ENCODE data around the gene LNP1. TPM values are rescaled to one million over a fixed set of nuclear protein-coding genes. Genes with fewer than 3 reads are reported as not detected.

The LNP1 gene
- total and polyA plus RNA-seq, 2 of the 8 experiments (the other 6 are each of a cell fraction or from before 2014, with no cell fraction given): 6.6 to 8.7 TPM

DNA sequence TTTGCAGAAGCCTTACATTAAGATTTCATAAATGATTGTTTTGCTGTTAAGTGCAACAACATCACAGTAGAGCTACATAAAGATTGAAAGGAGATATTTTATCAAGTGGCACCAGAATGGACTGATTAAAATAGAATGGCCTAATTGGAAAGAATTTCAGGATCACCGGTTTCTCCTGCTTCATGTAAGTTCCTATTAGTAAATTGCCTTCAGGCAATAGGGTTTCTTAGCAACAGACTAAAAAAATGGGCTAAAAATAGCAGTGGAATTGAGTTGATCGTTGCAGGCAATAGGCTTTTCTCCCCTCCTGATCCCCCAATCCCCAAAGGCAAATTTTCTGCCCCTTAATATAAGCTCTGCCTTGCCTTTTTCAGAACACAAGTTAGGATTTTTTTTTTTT, 917 bp downstream of the LNP1 start:
- Histone ChIP-seq H2BK20ac (ENCODE audit: low read length) (no peak overlapping the region), H3K9me3 (ENCODE audit: insufficient read depth in 2 of 2, low read depth in 1 of 2, low read length in 1 of 2) (no peaks in the 10 kb centered on the region), H2AFZ (ENCODE audit: low read length) (no peak overlapping the region), H3K18ac (ENCODE audit: extremely low read depth, low read length) (no peak overlapping the region), H2BK120ac (replicated peaks; ENCODE audit: low read depth, low read length) (no peak overlapping the region), H3K36me3 (ENCODE audit: control insufficient read depth in 2 of 4, insufficient read depth in 4 of 4, low read length in 3 of 4) (no peaks in the 10 kb centered on the region; a peak in 1 of 8 replicates), H2BK5ac (ENCODE audit: low read depth, low read length) (no peak overlapping the region), H2AK5ac (ENCODE audit: low read depth, low read length) (no peak overlapping the region), H4K20me1 (replicated peaks in 1 of 2; ENCODE audit: control insufficient read depth in 1 of 2, insufficient read depth in 2 of 2, low read length in 2 of 2) (peaks cover 12% of the 10 kb centered on the region in 2 experiments), H3K79me2 (ENCODE audit: control insufficient read depth in 1 of 2, insufficient read depth in 2 of 2, low read length in 2 of 2) (peaks cover 17 to 77% of the 10 kb centered on the region in 2 experiments), H3K56ac (replicated peaks; ENCODE audit: insufficient read length, low read depth, low read length) (no peak overlapping the region), H4K8ac (ENCODE audit: extremely low read depth, insufficient read depth, low read length) (no peak overlapping the region), H3K4me1 (replicated peaks in 1 of 4; ENCODE audit: control insufficient read depth in 3 of 4, insufficient read depth in 4 of 4, low read length in 3 of 4) (peaks cover 0 to 3% (median under 1%) of the 10 kb centered on the region in 4 experiments; a peak in 2 of 7 replicates), H3K4me3 (ENCODE audit: extremely low read depth in 1 of 4, insufficient read depth in 2 of 4, low read depth in 3 of 4, low read length in 4 of 4) (peak overlapping the region; percentile 59 to 96 (median 84)), H3K9ac (replicated peaks in 1 of 4; ENCODE audit: extremely low read depth in 1 of 4, low read depth in 3 of 4, low read length in 3 of 4) (peak overlapping the region; percentile 57 to 95 (median 81)), H3K27ac (ENCODE audit: low read depth, low read length) (no peak overlapping the region), H3K79me1 (ENCODE audit: low read depth, low read length) (no peaks in the 10 kb centered on the region), H2BK15ac (ENCODE audit: low read length) (no peak overlapping the region), H4K5ac (ENCODE audit: insufficient read length, low read depth, low read length) (no peak overlapping the region), H4K91ac (replicated peaks; ENCODE audit: insufficient read length, low read length) (no peak overlapping the region), H3K4me2 (ENCODE audit: insufficient read depth in 1 of 2, low read depth in 2 of 2, low read length in 2 of 2) (peak overlapping the region; percentile 91 to 92), H3K23ac (ENCODE audit: insufficient read length) (no peak overlapping the region), H3K27me3 (replicated peaks in 1 of 4; ENCODE audit: control insufficient read depth in 3 of 4, extremely low read depth in 1 of 4, insufficient read depth in 3 of 4, low read length in 3 of 4) (no peaks in the 10 kb centered on the region), H3K23me2 (ENCODE audit: low read depth, low read length) (peaks cover 16% of the 10 kb centered on the region), H3K14ac (ENCODE audit: insufficient read length) (no peak overlapping the region), H3K4ac (replicated peaks; ENCODE audit: insufficient read length, low read depth, low read length) (no peak overlapping the region), H2BK12ac (ENCODE audit: low read depth, low read length) (no peak overlapping the region)
- POLR2A ChIA-PET (ENCODE audit: partially characterized antibody): interaction anchor here (0.9 to 5.9 kb wide), 24 partner anchors 10 to 1175 kb away, joined by 3 to 58 read pairs (median 4); partner anchors contain the start of genes NIT2, TFG and TMEM45A
- CTCF ChIA-PET (ENCODE audit: partially characterized antibody): interaction anchor here (0.6 to 2.3 kb wide), 5 partner anchors 17 to 184 kb away, joined by 3 to 7 read pairs (median 5); no protein-coding TSS in a partner anchor
- TF ChIP-seq POLR2A (IDR thresholded peaks at IDR 0.05; ENCODE audit: control extremely low read depth in 1 of 2, low read depth in 2 of 2, low read length in 2 of 2): no peak
- no peak for TF ChIP-seq TAF1 (IDR thresholded peaks at IDR 0.05; ENCODE audit: low read depth, low read length)
- TF ChIP-seq, protein P1, sequence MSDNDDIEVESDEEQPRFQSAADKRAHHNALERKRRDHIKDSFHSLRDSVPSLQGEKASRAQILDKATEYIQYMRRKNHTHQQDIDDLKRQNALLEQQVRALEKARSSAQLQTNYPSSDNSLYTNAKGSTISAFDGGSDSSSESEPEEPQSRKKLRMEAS (IDR thresholded peaks at IDR 0.05): no peak
- no peak for TF ChIP-seq KDM5A (IDR thresholded peaks at IDR 0.05; ENCODE audit: low read length)
- TF ChIP-seq, protein P2, sequence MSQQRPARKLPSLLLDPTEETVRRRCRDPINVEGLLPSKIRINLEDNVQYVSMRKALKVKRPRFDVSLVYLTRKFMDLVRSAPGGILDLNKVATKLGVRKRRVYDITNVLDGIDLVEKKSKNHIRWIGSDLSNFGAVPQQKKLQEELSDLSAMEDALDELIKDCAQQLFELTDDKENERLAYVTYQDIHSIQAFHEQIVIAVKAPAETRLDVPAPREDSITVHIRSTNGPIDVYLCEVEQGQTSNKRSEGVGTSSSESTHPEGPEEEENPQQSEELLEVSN (IDR thresholded peaks at IDR 0.05): no peak
- no peak for TF ChIP-seq JUN (IDR thresholded peaks at IDR 0.05; ENCODE audit: low read depth, low read length)
- TF ChIP-seq TEAD4 (IDR thresholded peaks at IDR 0.05; ENCODE audit: low read depth, low read length): no peak
- TF ChIP-seq, protein P3, sequence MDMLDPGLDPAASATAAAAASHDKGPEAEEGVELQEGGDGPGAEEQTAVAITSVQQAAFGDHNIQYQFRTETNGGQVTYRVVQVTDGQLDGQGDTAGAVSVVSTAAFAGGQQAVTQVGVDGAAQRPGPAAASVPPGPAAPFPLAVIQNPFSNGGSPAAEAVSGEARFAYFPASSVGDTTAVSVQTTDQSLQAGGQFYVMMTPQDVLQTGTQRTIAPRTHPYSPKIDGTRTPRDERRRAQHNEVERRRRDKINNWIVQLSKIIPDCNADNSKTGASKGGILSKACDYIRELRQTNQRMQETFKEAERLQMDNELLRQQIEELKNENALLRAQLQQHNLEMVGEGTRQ (IDR thresholded peaks at IDR 0.05; ENCODE audit: low read length): no peak
- TF ChIP-seq BCL11A (IDR thresholded peaks at IDR 0.05; ENCODE audit: low read depth in 2 of 2, low read length in 2 of 2): no peak
- WGBS, 2 experiments (ENCODE audit: extremely low coverage in 1 of 2, insufficient coverage in 1 of 2, insufficient read length in 1 of 2, insufficient replicate concordance in 2 of 2, low coverage in 1 of 2, low lambda C conversion rate in 2 of 2, missing lambda C conversion rate in 1 of 2): 32% methylated on average over 2 of the region's 2 CpGs; no CpG with 5 or more reads in 1 of the 2 experiments
- FAIRE-seq (no peak), DNase-seq (ENCODE audit: low read depth in 1 of 2, low spot score in 2 of 2) (no peak)
